GM18499 (cell line): ENCODE measurements around the gene MBIP.
"Not testable (repeated sequence)": the region's sequence is repeated elsewhere in the genome, so short reads cannot be mapped to it uniquely, and the experiment has no call there.

Experiments used
- ATAC-seq: cut with Tn5 transposase; IDR thresholded peaks from one replicate; pipeline ENCODE4 v1.9.1; 2021; ENCODE audit warnings: moderate number of reproducible peaks; ENCODE audit not compliant: insufficient read depth, unreplicated experiment

Gene MBIP

GRCh38 chr14:36320200-36320896, at the start of gene MBIP:
TSS of gene MBIP (minus strand) at chr14:36320637. CDS start at chr14:36320588, 49 bp downstream.
- ATAC-seq, result peak; percentile 98

- no peak for ATAC-seq
Observed at GRCh38 chr14:36367985-36368774, 47.7 kb upstream of the MBIP start.

GRCh38 chr14:36365766-36366165, 45.3 kb upstream of the MBIP start:
- no peak for ATAC-seq

GRCh38 chr14:36363704-36364103, 43.3 kb upstream of the MBIP start:
- no peak for ATAC-seq

GRCh38 chr14:36362648-36363047, 42.2 kb upstream of the MBIP start:
- ATAC-seq, result no peak

GRCh38 chr14:36361210-36361853, 40.9 kb upstream of the MBIP start:
- ATAC-seq, result no peak

GRCh38 chr14:36356862-36357261, 36.4 kb upstream of the MBIP start:
- ATAC-seq, result no peak

GRCh38 chr14:36346052-36346451, 25.6 kb upstream of the MBIP start:
- ATAC-seq, result no peak

GRCh38 chr14:36344211-36344610, 23.8 kb upstream of the MBIP start:
- ATAC-seq, result no peak

- ATAC-seq, result not testable (repeated sequence)
Observed at GRCh38 chr14:36341811-36342210, 21.4 kb upstream of the MBIP start.

GRCh38 chr14:36340276-36340890, 19.9 kb upstream of the MBIP start:
- no peak for ATAC-seq

- ATAC-seq, result no peak
Observed at GRCh38 chr14:36339816-36340215, 19.4 kb upstream of the MBIP start.

GRCh38 chr14:36333119-36333518, 12.7 kb upstream of the MBIP start:
- no peak for ATAC-seq

- ATAC-seq, result not testable (repeated sequence)
Observed at GRCh38 chr14:36327573-36327972, 7.1 kb upstream of the MBIP start.

- ATAC-seq, result no peak
Observed at GRCh38 chr14:36325853-36326252, 5.4 kb upstream of the MBIP start.

- no peak for ATAC-seq
Observed at GRCh38 chr14:36324897-36325296, 4.5 kb upstream of the MBIP start.

- ATAC-seq, result peak; percentile 7
Observed at GRCh38 chr14:36320897-36321381, 502 bp upstream of the MBIP start.

GRCh38 chr14:36319899-36320199, 588 bp downstream of the MBIP start:
- ATAC-seq, result no peak

- ATAC-seq, result no peak
Observed at GRCh38 chr14:36317650-36318049, 2.8 kb downstream of the MBIP start.

GRCh38 chr14:36316131-36316530, 4.3 kb downstream of the MBIP start:
- no peak for ATAC-seq
